Measurements from ENCODE around the gene SENP6. TPM values are rescaled to one million over a fixed set of nuclear protein-coding genes. Genes with fewer than 3 reads are reported as not detected.

The SENP6 gene
- total and polyA plus RNA-seq, 2 donors from 2014 or later = 28.8 to 99.3 TPM

DNA sequence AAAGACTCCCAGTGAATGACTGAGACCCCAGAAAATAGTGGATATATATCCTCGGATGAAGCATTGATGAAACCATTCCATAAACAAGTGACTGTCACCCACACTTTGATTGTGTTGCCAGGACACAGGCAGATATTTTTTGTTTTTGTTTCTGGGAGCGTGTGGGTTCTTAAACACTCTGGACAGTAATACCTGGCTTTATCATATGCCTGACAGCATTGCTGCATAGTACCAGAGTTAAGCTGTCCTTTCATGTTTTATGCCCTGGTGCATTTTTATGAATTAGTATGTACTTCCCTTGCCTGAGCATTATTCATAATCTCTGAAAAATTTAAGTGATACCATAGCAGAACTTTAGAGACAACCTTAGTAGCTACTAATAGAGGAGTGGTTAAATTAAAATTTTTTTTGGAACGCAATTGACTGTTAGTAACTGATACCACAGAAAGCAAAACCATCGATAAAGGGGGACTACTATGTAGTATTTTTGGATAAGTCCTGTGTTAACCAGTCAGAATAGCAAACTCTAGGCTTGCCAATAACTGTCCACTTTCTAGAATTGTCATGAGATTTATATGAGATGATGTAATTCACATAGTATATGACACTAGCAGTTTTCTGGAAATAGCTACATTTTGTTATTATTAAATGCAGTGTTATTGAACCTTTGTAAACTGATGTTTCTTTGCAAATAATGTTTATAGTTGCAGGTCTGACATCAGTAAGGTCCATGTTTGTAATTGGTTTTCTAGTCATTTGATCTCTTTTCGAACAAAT lies 30.4 kb downstream of the SENP6 start:
- TF ChIP-seq, protein P1, sequence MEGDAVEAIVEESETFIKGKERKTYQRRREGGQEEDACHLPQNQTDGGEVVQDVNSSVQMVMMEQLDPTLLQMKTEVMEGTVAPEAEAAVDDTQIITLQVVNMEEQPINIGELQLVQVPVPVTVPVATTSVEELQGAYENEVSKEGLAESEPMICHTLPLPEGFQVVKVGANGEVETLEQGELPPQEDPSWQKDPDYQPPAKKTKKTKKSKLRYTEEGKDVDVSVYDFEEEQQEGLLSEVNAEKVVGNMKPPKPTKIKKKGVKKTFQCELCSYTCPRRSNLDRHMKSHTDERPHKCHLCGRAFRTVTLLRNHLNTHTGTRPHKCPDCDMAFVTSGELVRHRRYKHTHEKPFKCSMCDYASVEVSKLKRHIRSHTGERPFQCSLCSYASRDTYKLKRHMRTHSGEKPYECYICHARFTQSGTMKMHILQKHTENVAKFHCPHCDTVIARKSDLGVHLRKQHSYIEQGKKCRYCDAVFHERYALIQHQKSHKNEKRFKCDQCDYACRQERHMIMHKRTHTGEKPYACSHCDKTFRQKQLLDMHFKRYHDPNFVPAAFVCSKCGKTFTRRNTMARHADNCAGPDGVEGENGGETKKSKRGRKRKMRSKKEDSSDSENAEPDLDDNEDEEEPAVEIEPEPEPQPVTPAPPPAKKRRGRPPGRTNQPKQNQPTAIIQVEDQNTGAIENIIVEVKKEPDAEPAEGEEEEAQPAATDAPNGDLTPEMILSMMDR (IDR thresholded peaks at IDR 0.05; ENCODE audit: borderline replicate concordance, extremely low read depth, insufficient read depth) = no peak

DNA sequence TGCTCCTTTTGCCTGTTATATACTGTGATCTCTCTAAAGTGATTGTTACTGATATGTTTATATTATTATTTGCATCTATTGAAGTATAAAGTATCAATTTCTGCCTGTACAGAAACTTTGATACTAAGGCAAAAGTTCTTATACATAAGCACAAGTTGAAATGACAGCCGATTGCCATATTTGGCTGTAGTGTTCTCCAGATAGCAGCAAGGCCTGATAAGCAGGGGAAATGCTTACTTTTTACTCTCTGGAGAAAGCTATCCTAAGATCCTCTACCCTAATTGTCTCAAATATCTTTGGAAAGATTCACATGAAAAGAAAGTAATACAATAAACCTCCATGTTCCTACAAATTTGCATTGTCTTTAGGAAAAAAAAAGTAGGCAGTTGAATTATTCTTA lies 31.4 kb downstream of the SENP6 start:
- FAIRE-seq = no peak
- H3K27me3 ChIP-seq (ENCODE audit: control insufficient read depth, insufficient read depth, low read length) = no peaks in the 10 kb centered on the region
- intact Hi-C loops (cut with DNase I) = no loop called here
- H3K9me3 ChIP-seq (ENCODE audit: control insufficient read depth in 2 of 3, insufficient read depth in 1 of 3, low read length in 3 of 3) = no peaks in the 10 kb centered on the region
- H3K36me3 ChIP-seq (ENCODE audit: control insufficient read depth in 2 of 3, insufficient read depth in 3 of 3, low read length in 3 of 3) = peaks cover 2 to 11% (median 7%) of the 10 kb centered on the region in 3 donors
- no peaks in the 10 kb centered on the region for H3K4me1 ChIP-seq (ENCODE audit: control insufficient read depth in 2 of 3, insufficient read depth in 2 of 3, low read depth in 1 of 3, low read length in 3 of 3)
- no peak for DNase-seq
- no peak overlapping the region for H3K4me3 ChIP-seq (ENCODE audit: low read length in 3 of 3)
- H3K27ac ChIP-seq (ENCODE audit: low read depth in 2 of 2, low read length in 2 of 2) = no peak overlapping the region
- no peak overlapping the region for H3K9ac ChIP-seq (ENCODE audit: low read length in 3 of 3)
- TF ChIP-seq, protein P1 (IDR thresholded peaks at IDR 0.05; ENCODE audit: borderline replicate concordance, extremely low read depth, insufficient read depth) = no peak

More for the DNA sequence above, 30.4 kb downstream of the SENP6 start:
- no peak overlapping the region for H3K27ac ChIP-seq (ENCODE audit: low read depth in 2 of 2, low read length in 2 of 2)
- H3K4me1 ChIP-seq (ENCODE audit: control insufficient read depth in 2 of 3, insufficient read depth in 2 of 3, low read depth in 1 of 3, low read length in 3 of 3) = no peaks in the 10 kb centered on the region
- H3K9ac ChIP-seq (ENCODE audit: low read length in 3 of 3) = no peak overlapping the region
- H3K4me3 ChIP-seq (ENCODE audit: low read length in 3 of 3) = no peak overlapping the region
- intact Hi-C loops (cut with DNase I) = no loop called here
- no peaks in the 10 kb centered on the region for H3K27me3 ChIP-seq (ENCODE audit: control insufficient read depth, insufficient read depth, low read length)
- DNase-seq (no peak), FAIRE-seq (no peak)
- peaks cover 2 to 11% (median 7%) of the 10 kb centered on the region in 3 donors for H3K36me3 ChIP-seq (ENCODE audit: control insufficient read depth in 2 of 3, insufficient read depth in 3 of 3, low read length in 3 of 3)
- H3K9me3 ChIP-seq (ENCODE audit: control insufficient read depth in 2 of 3, insufficient read depth in 1 of 3, low read length in 3 of 3) = no peaks in the 10 kb centered on the region

DNA sequence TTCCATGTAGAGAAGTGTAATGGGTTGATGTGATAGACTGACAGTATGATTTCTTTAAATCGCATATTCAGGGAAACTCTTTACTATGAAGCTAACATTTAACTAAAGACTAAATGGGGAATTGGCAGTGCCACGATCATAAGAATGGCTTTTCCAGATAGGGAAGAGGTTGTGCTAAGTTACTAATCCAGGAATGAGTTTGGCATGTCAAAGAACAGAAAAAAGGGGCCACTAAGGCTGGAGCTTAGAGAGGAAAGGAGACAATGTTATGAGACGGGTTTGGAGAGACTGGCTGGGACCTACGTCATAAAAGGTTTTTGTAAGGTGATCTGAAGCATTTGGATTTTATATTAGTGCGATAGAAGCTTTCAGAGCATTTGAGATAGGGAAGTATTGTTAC lies 40.6 kb downstream of the SENP6 start:
- Histone ChIP-seq H3K27ac (ENCODE audit: low read depth in 2 of 2, low read length in 2 of 2) (no peak overlapping the region), H3K36me3 (ENCODE audit: control insufficient read depth in 2 of 3, insufficient read depth in 3 of 3, low read length in 3 of 3) (peaks cover 0 to 9% (median 2%) of the 10 kb centered on the region in 3 donors), H3K9ac (ENCODE audit: low read length in 3 of 3) (no peak overlapping the region), H3K4me1 (ENCODE audit: control insufficient read depth in 2 of 3, insufficient read depth in 2 of 3, low read depth in 1 of 3, low read length in 3 of 3) (no peaks in the 10 kb centered on the region), H3K27me3 (ENCODE audit: control insufficient read depth, insufficient read depth, low read length) (no peaks in the 10 kb centered on the region), H3K9me3 (ENCODE audit: control insufficient read depth in 2 of 3, insufficient read depth in 1 of 3, low read length in 3 of 3) (no peaks in the 10 kb centered on the region), H3K4me3 (ENCODE audit: low read length in 3 of 3) (no peak overlapping the region)
- TF ChIP-seq, protein P1 (IDR thresholded peaks at IDR 0.05; ENCODE audit: borderline replicate concordance, extremely low read depth, insufficient read depth) = no peak
- FAIRE-seq = no peak
- intact Hi-C loops (cut with DNase I) = no loop called here
- DNase-seq = no peak

Data from kidney (tissue), 14 donors.